Measurements from ENCODE around the gene AKT3.

The AKT3 gene

DNA sequence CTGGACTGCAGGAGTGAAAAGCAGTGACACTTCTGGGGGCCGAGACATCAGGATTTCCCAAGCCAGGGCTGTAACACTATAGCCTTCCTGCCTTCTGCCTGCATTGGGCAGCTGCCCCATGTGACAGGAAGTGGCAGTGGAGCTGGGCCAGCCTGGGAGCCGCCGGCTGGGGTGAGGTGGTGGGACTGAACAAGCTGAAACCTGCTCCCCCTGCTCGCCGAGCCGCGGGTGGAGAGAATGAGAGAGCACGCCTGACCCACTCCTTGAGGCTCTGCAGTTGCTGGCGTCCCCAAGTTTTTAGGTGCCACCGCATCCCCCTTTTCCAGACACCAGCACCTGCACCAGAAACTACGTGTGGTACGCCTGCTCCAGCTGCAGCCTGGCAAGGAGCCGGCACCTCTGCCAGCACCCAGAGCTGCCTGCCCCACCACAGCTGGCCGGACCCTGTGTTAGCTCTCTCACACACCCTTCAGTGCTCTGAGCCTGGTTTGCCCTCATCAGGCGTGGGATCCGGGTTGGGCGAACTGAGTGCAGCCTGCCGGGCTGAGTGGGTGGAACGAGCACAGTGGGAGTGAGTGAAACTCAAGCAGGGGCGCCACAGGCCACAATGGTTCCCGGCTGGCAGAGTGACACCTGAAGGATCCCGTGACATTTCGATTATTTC lies 119.4 kb downstream of the AKT3 start:
- Histone ChIP-seq H3K4me1 (ENCODE audit: control insufficient read depth in 5 of 5, insufficient read depth in 5 of 5, low read length in 5 of 5) (peaks cover 0 to 20% (median 12%) of the 10 kb centered on the region in 5 donors), H3K4me3 (ENCODE audit: low read depth in 1 of 5, low read length in 5 of 5) (no peak overlapping the region), H3K27me3 (ENCODE audit: control insufficient read depth in 5 of 5, insufficient read depth in 4 of 5, low read length in 5 of 5) (no peaks in the 10 kb centered on the region), H3K9me3 (ENCODE audit: control insufficient read depth in 5 of 5, low read length in 5 of 5) (no peaks in the 10 kb centered on the region), H3K36me3 (ENCODE audit: control insufficient read depth in 5 of 5, insufficient read depth in 5 of 5, low read length in 5 of 5) (no peaks in the 10 kb centered on the region), H3K27ac (ENCODE audit: low read depth, low read length) (no peak overlapping the region), H3K9ac (ENCODE audit: low read length in 5 of 5) (no peak overlapping the region)

GRCh38 chr1:243729956-243730355 lies 120.1 kb downstream of the AKT3 start:
- no peak overlapping the region for H3K9ac ChIP-seq (ENCODE audit: low read length in 5 of 5)
- H3K27me3 ChIP-seq (ENCODE audit: control insufficient read depth in 5 of 5, insufficient read depth in 4 of 5, low read length in 5 of 5): no peaks in the 10 kb centered on the region
- H3K36me3 ChIP-seq (ENCODE audit: control insufficient read depth in 5 of 5, insufficient read depth in 5 of 5, low read length in 5 of 5): no peaks in the 10 kb centered on the region
- no peaks in the 10 kb centered on the region for H3K9me3 ChIP-seq (ENCODE audit: control insufficient read depth in 5 of 5, low read length in 5 of 5)
- H3K4me3 ChIP-seq (ENCODE audit: low read depth in 1 of 5, low read length in 5 of 5): no peak overlapping the region
- no peak overlapping the region for H3K27ac ChIP-seq (ENCODE audit: low read depth, low read length)
- H3K4me1 ChIP-seq (ENCODE audit: control insufficient read depth in 5 of 5, insufficient read depth in 5 of 5, low read length in 5 of 5): peaks cover 0 to 20% (median 12%) of the 10 kb centered on the region in 5 donors

DNA sequence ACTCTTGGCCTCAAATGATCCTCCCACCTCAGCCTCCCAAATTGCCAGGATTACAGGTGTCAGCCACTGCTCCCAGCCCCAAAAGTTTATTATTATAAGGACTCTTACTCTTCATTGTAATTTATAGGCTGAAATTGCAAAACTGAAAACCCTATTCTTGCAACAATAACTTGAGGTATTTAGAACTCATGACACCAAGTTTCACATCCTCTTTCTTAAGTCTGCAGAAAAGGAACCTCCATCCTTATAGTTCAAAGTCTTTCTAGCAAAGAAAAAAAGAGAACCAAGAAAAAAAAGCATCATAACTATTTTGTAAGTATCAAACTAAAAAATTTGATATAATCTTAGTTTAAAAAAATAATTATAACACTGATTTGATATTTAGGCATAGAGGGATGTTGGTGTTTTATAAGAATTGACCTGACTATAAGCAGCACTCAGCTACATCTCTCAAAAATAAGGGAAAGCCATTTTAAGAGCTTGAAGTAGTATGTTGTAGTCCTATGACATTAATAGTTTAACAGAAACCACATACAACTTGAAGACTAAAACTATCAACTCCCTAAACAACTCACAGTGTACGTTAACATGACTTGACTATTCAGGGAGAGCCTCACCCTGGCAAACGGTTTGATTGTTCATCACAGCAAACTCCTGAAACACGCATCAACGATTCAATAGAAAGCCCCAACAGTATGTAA lies 122.4 kb downstream of the AKT3 start:
- H3K9ac ChIP-seq (ENCODE audit: low read length in 5 of 5): no peak overlapping the region
- no peak overlapping the region for H3K4me3 ChIP-seq (ENCODE audit: low read depth in 1 of 5, low read length in 5 of 5)
- no peaks in the 10 kb centered on the region for H3K36me3 ChIP-seq (ENCODE audit: control insufficient read depth in 5 of 5, insufficient read depth in 5 of 5, low read length in 5 of 5)
- no peaks in the 10 kb centered on the region for H3K9me3 ChIP-seq (ENCODE audit: control insufficient read depth in 5 of 5, low read length in 5 of 5)
- no peak overlapping the region for H3K27ac ChIP-seq (ENCODE audit: low read depth, low read length)
- peaks cover 0 to 20% (median 12%) of the 10 kb centered on the region in 5 donors for H3K4me1 ChIP-seq (ENCODE audit: control insufficient read depth in 5 of 5, insufficient read depth in 5 of 5, low read length in 5 of 5)
- H3K27me3 ChIP-seq (ENCODE audit: control insufficient read depth in 5 of 5, insufficient read depth in 4 of 5, low read length in 5 of 5): no peaks in the 10 kb centered on the region

DNA sequence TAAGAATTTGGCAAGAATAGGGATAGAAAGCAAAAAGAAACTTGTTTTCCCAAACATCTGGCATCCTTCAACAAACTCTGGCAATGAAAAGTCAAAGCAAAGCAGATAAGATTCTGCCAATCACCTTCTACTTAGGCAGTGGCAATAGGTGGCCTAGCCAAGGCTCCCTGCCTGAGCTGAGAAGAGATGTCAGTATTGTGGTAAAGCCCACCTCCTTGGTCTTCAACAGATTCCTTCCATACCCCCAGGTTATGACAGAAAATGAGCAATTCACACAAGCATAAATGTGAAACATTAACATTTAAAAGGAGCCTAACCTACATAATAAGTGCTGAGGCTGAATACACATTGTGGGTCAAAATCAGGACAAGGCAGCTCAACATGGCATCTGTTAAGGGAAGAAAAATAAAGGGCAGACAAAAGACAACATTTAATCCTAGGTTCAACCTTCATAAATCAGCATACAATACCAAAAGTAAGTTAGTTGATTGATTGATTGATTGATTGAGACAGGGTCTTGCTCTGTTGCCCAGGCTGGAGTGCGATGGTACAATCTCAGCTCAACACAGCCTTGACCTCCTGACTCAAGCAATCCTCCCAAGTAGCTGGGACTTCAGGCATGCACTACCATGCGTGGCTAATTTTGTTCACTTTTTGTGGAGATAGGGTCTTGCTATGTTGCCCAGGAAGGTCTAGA lies 123.1 kb downstream of the AKT3 start:
- H3K27me3 ChIP-seq (ENCODE audit: control insufficient read depth in 5 of 5, insufficient read depth in 4 of 5, low read length in 5 of 5): no peaks in the 10 kb centered on the region
- no peak overlapping the region for H3K4me3 ChIP-seq (ENCODE audit: low read depth in 1 of 5, low read length in 5 of 5)
- no peak overlapping the region for H3K27ac ChIP-seq (ENCODE audit: low read depth, low read length)
- H3K9me3 ChIP-seq (ENCODE audit: control insufficient read depth in 5 of 5, low read length in 5 of 5): no peaks in the 10 kb centered on the region
- H3K9ac ChIP-seq (ENCODE audit: low read length in 5 of 5): no peak overlapping the region
- H3K4me1 ChIP-seq (ENCODE audit: control insufficient read depth in 5 of 5, insufficient read depth in 5 of 5, low read length in 5 of 5): peaks cover 0 to 18% (median 12%) of the 10 kb centered on the region in 5 donors
- H3K36me3 ChIP-seq (ENCODE audit: control insufficient read depth in 5 of 5, insufficient read depth in 5 of 5, low read length in 5 of 5): no peaks in the 10 kb centered on the region

- H3K27me3 ChIP-seq (ENCODE audit: control insufficient read depth in 5 of 5, insufficient read depth in 4 of 5, low read length in 5 of 5): no peaks in the 10 kb centered on the region
- no peak overlapping the region for H3K27ac ChIP-seq (ENCODE audit: low read depth, low read length)
- no peak overlapping the region for H3K9ac ChIP-seq (ENCODE audit: low read length in 5 of 5)
These were observed 124.2 kb downstream of the AKT3 start for GRCh38 chr1:243725846-243726245.

GRCh38 chr1:243725075-243725474 lies 125.0 kb downstream of the AKT3 start:
- no peak overlapping the region for H3K27ac ChIP-seq (ENCODE audit: low read depth, low read length)
- H3K4me1 ChIP-seq (ENCODE audit: control insufficient read depth in 5 of 5, insufficient read depth in 5 of 5, low read length in 5 of 5): peaks cover 0 to 3% (median 0%) of the 10 kb centered on the region in 5 donors

More at GRCh38 chr1:243725846-243726245, 124.2 kb downstream of the AKT3 start:
- no peak overlapping the region for H3K4me3 ChIP-seq (ENCODE audit: low read depth in 1 of 5, low read length in 5 of 5)
- peaks cover 0 to 9% (median 7%) of the 10 kb centered on the region in 5 donors for H3K4me1 ChIP-seq (ENCODE audit: control insufficient read depth in 5 of 5, insufficient read depth in 5 of 5, low read length in 5 of 5)
- H3K36me3 ChIP-seq (ENCODE audit: control insufficient read depth in 5 of 5, insufficient read depth in 5 of 5, low read length in 5 of 5): no peaks in the 10 kb centered on the region
- H3K9me3 ChIP-seq (ENCODE audit: control insufficient read depth in 5 of 5, low read length in 5 of 5): no peaks in the 10 kb centered on the region

GRCh38 chr1:243723458-243724043 lies 126.5 kb downstream of the AKT3 start:
- no peaks in the 10 kb centered on the region for H3K27me3 ChIP-seq (ENCODE audit: control insufficient read depth in 5 of 5, insufficient read depth in 4 of 5, low read length in 5 of 5)
- peaks cover 0 to 3% (median 0%) of the 10 kb centered on the region in 5 donors for H3K4me1 ChIP-seq (ENCODE audit: control insufficient read depth in 5 of 5, insufficient read depth in 5 of 5, low read length in 5 of 5)
- H3K9ac ChIP-seq (ENCODE audit: low read length in 5 of 5): no peak overlapping the region
- no peak overlapping the region for H3K27ac ChIP-seq (ENCODE audit: low read depth, low read length)
- no peak overlapping the region for H3K4me3 ChIP-seq (ENCODE audit: low read depth in 1 of 5, low read length in 5 of 5)
- H3K36me3 ChIP-seq (ENCODE audit: control insufficient read depth in 5 of 5, insufficient read depth in 5 of 5, low read length in 5 of 5): no peaks in the 10 kb centered on the region
- no peaks in the 10 kb centered on the region for H3K9me3 ChIP-seq (ENCODE audit: control insufficient read depth in 5 of 5, low read length in 5 of 5)

More at GRCh38 chr1:243725075-243725474, 125.0 kb downstream of the AKT3 start:
- H3K36me3 ChIP-seq (ENCODE audit: control insufficient read depth in 5 of 5, insufficient read depth in 5 of 5, low read length in 5 of 5): no peaks in the 10 kb centered on the region
- no peaks in the 10 kb centered on the region for H3K27me3 ChIP-seq (ENCODE audit: control insufficient read depth in 5 of 5, insufficient read depth in 4 of 5, low read length in 5 of 5)
- H3K9me3 ChIP-seq (ENCODE audit: control insufficient read depth in 5 of 5, low read length in 5 of 5): no peaks in the 10 kb centered on the region
- no peak overlapping the region for H3K9ac ChIP-seq (ENCODE audit: low read length in 5 of 5)
- H3K4me3 ChIP-seq (ENCODE audit: low read depth in 1 of 5, low read length in 5 of 5): no peak overlapping the region

- no peaks in the 10 kb centered on the region for H3K27me3 ChIP-seq (ENCODE audit: control insufficient read depth in 5 of 5, insufficient read depth in 4 of 5, low read length in 5 of 5)
- no peaks in the 10 kb centered on the region for H3K9me3 ChIP-seq (ENCODE audit: control insufficient read depth in 5 of 5, low read length in 5 of 5)
- H3K4me3 ChIP-seq (ENCODE audit: low read depth in 1 of 5, low read length in 5 of 5): no peak overlapping the region
- H3K36me3 ChIP-seq (ENCODE audit: control insufficient read depth in 5 of 5, insufficient read depth in 5 of 5, low read length in 5 of 5): no peaks in the 10 kb centered on the region
- H3K4me1 ChIP-seq (ENCODE audit: control insufficient read depth in 5 of 5, insufficient read depth in 5 of 5, low read length in 5 of 5): peaks cover 0 to 3% (median 0%) of the 10 kb centered on the region in 5 donors
- no peak overlapping the region for H3K27ac ChIP-seq (ENCODE audit: low read depth, low read length)
- no peak overlapping the region for H3K9ac ChIP-seq (ENCODE audit: low read length in 5 of 5)
These were observed 127.0 kb downstream of the AKT3 start for GRCh38 chr1:243723050-243723449.

GRCh38 chr1:243719476-243719875 lies 130.6 kb downstream of the AKT3 start:
- Histone ChIP-seq H3K9me3 (ENCODE audit: control insufficient read depth in 5 of 5, low read length in 5 of 5) (no peaks in the 10 kb centered on the region), H3K27me3 (ENCODE audit: control insufficient read depth in 5 of 5, insufficient read depth in 4 of 5, low read length in 5 of 5) (no peaks in the 10 kb centered on the region), H3K36me3 (ENCODE audit: control insufficient read depth in 5 of 5, insufficient read depth in 5 of 5, low read length in 5 of 5) (no peaks in the 10 kb centered on the region), H3K4me3 (ENCODE audit: low read depth in 1 of 5, low read length in 5 of 5) (no peak overlapping the region), H3K4me1 (ENCODE audit: control insufficient read depth in 5 of 5, insufficient read depth in 5 of 5, low read length in 5 of 5) (peaks cover 0 to 8% (median 0%) of the 10 kb centered on the region in 5 donors), H3K27ac (ENCODE audit: low read depth, low read length) (no peak overlapping the region), H3K9ac (ENCODE audit: low read length in 5 of 5) (no peak overlapping the region)
